HG02610 (cell line): ENCODE results near the gene PVALB.

Source experiments
- ATAC-seq: cut with Tn5 transposase; IDR thresholded peaks from one replicate; pipeline ENCODE4 v1.9.1; 2021; ENCODE audit warnings: mild to moderate bottlenecking, moderate library complexity; ENCODE audit not compliant: unreplicated experiment

PVALB gene, protein sequence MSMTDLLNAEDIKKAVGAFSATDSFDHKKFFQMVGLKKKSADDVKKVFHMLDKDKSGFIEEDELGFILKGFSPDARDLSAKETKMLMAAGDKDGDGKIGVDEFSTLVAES

GRCh38 chr22:36816636-36817524 is at the start of gene PVALB:
PVALB (minus strand) TSS chr22:36817035; CDS start chr22:36817005, 30 bp downstream.
- no peak for ATAC-seq

DNA sequence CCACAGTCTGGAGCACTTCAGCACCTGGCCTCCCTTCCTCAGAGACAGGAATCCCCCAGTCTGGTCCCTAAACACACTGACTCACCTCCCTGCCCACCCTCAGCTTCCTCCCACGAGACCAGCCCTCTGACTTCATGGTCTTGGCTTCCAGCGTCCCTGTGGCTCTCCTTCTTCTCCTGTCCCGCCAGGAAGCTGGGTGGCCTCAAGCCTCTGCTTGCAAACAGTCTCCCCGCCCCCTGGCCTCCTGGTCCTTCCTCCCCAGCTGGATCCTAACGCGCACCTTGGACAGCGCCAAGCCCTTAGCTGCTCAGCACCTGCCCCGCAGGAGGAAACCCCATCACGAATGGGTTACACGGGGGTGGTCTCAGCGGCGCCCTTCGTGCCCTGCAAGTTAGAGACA is 48.5 kb upstream of the PVALB start:
- no peak for ATAC-seq

GRCh38 chr22:36864454-36865215 is 47.8 kb upstream of the PVALB start:
- no peak for ATAC-seq

GRCh38 chr22:36863979-36864378 is 47.1 kb upstream of the PVALB start:
- ATAC-seq, result no peak

DNA sequence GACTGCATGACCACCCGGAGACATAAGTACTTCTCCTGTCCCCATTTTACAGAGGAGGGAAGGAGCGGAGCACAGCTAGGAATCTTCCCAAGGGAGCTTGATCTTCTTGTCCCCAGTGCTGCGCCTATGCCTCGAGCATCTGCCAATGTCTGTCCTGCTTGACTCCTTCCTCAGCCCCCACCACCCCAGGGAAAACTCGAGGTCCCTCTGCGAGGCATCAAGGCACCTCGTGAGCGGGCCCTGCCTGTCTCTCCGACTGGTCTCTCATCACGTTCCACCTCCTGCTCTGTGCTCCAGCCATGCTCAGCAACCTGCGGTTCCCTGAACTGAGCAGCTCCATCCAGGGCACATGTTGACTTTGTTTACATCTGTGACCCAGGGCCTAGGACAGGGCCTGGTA is 46.4 kb upstream of the PVALB start:
- ATAC-seq, result no peak

GRCh38 chr22:36862251-36863242 is 45.7 kb upstream of the PVALB start:
- no peak for ATAC-seq

DNA sequence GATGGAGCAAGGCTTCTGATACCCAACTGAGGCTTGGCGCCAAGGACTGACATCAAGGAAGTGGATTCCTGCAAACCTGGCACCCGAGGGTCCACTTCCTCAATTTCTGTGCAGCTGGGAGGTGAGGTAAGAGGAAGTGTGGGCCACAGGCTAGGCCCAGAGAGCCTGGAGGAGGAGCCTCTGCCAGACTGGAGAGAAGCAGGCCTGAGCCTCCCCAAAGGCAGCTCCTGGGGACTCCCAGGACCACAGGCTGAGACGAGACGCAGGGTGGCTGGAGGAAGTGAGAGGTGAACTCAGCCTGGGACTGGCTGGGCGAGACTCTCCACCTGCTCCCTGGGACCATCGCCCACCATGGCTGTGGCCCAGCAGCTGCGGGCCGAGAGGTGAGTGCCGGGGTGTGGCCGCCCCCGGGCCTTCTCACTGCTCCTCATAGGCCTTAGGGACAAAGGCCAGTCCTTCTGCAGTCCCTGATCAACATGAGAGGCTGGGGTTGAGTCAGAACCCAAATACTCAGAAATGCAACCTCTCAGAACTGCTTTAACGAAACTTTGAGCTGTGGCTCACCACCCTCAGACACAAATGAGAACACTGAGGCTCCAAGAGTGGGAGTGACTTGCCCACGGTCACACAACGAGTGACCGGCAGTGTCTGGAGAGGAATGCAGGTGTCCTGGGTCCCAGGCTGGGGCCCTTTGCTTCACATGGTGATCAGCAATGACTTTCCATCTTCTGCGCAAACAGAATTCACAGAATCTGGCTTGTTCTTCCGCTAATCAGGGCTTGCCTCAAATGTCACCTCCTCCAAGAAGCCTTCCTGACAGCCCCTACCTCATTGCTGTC is 44.2 kb upstream of the PVALB start, which contains the start of gene NCF4:
TSS of gene NCF4 (plus strand) at position 186 of the 839 bp plus-strand sequence. CDS start at position 352, 166 bp downstream.
- peak; percentile 74 for ATAC-seq

DNA sequence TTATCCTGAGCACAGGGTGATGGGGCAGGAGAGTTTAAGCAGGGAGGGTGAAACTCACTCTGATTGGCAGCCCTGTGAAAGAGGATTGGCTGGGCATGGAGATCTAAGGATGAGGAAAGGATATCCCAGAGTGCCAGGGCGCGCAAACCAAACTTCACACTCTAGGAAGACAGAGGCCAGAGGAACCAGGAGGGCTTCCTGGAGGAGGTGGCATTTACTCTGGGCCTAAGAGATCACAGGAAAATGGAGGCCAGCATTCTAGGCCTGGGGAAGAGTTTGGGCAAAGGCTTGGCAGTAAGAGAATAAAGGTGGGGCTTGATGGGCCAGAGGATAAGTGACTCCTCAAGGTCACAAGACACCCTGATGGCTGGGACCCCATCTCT is 43.6 kb upstream of the PVALB start:
- ATAC-seq, result no peak

DNA sequence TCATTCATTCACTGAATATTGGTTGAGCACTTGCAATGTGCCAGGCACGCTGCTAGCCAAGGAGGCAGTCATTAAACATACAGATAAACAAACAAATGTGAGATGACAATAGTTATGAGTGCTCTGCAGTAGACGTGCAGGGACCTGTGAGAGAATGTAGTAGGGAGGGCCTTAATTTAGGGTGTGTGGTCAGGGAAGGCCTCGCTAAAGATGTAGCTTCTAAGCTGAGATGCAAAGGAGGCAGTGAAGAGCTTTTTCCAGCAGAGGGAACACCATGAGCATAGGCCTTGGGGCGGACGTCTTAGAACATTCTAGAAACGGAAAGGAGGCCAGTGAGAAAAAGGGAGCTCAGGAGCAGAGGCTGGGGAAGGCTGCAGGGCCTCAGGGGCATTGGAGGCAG is 43.2 kb upstream of the PVALB start:
- ATAC-seq, result no peak

DNA sequence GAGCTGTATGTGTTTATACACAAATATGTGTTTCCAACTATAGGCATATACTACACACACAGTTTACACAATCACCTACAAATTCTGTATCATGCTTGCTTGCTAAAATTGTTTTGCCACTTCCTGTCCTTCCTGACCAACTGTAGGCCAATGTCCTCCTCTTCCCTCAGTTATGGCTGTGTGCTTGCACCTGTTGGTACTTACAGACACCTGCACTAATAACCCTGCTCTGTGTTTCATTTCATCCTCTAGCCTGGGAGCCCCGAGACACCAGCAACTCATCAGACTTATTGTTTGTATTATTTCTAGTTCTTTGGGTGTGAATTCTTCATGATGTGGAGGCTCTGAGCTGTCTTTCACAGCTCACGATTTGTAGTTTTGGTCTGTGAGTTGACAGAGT is 42.1 kb upstream of the PVALB start:
- ATAC-seq, result no peak

- no peak for ATAC-seq
These were observed 41.3 kb upstream of the PVALB start for GRCh38 chr22:36858156-36858555.

DNA sequence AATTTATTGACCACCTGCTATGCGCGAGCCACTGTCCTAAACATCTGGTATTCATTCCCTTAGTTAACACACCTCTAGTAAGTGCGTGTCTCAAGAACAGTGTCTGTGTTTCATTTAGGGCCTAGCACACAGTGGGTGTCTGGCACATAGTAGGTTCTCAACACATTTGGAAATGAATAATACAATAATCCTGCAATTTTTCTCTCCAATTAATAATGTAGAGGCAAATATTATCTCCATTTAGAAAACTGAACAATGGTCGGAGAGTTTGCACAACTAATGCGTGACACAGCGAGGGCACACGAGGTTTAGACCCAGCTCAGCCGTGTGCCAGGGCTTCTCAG is 39.9 kb upstream of the PVALB start:
- no peak for ATAC-seq

DNA sequence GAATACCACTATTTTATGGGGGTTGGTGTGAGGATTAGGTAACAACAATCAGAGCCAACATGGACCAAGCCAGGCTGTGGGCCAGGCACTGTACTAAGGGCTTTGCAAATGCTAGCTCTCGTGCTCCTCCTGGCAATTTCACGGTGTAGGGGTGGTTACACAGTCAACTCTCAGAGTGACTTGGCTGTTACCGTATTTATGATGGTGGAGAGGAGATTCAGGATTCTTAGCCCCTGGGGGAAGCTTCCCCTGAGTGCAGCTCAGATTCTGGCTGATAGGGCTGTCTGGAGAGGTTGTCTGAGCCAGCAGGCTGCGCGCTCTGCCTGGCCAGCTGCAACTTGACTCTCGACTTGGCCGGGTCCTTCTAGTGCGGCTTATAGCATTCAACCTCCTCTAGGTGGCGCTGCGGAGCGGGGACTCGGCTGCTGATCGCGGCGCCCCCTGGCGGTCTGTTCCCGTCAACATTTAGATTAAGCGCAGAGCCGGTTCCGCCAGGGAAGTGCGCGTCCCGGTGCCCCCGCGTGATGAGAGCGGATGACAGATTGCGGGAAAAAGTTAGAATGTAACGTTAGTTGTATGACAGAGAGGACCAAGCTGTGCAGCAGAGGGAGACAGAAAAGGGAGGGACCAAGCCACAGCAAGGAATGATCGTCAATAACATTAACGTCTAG is 39.4 kb upstream of the PVALB start:
- ATAC-seq, result no peak

GRCh38 chr22:36855478-36855877 is 38.6 kb upstream of the PVALB start:
- no peak for ATAC-seq

- ATAC-seq, result no peak
These were observed 36.7 kb upstream of the PVALB start for GRCh38 chr22:36853407-36854099.

DNA sequence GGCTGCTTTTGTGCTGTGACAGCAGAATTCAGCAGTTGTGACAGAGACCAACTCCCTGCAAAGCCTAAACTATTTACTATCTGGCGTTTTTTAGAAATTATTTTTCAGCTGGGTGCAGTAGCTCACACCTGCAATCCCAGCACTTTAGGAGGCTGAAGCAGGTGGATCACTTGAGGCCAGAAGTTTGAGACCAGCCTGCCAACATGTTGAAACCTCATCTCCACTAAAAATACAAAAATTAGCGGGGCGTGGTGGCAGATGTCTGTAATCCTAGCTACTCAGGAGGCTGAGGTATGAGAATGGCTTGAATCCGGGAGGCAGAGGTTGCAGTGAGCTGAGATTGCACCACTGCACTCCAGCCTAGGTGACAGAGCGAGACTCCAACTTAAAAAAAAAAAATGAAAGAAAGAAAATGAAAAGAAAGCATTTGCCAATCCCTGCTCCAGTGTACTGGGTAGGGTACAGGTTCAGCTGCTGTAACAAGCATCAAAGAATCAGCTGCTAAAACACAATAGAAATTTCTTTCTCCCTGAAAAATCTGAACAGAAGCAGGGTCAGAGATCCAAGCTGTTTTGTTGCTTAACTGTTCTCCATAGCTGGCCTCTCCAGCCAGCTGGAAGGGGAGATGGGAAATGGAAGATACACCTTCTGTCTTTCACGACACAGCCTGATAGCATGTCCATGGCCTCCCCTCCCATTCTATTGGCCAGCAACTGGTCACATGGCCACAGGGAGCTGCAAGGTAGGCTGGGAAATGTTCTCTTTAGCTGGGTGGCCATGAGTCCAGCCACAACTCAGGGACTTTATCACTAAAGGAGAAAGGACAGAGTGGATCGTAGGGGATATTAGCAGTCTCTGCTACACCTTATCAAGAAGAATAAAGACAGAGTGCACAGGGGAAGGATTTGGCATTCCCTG is 35.5 kb upstream of the PVALB start:
- no peak for ATAC-seq

DNA sequence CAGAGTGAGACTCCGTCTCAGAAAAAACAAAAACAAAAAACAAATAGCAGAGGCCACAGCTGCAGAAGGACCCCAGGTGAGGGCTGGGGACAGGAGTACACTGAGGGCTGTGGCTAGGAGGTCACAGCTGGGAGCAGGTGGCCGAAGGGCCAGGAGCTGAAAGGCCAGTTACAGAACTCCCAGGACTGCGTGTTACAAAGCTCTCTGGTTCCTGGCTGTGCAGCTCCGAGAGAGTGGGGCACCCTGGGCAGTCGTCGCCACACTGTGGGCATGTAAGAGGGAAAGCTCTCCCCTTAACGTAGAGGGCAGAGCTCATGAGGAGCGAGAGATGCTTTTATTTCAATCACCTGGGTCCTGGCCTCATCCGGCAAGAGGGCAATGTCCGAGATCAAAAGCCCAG is 33.8 kb upstream of the PVALB start:
- ATAC-seq, result no peak

DNA sequence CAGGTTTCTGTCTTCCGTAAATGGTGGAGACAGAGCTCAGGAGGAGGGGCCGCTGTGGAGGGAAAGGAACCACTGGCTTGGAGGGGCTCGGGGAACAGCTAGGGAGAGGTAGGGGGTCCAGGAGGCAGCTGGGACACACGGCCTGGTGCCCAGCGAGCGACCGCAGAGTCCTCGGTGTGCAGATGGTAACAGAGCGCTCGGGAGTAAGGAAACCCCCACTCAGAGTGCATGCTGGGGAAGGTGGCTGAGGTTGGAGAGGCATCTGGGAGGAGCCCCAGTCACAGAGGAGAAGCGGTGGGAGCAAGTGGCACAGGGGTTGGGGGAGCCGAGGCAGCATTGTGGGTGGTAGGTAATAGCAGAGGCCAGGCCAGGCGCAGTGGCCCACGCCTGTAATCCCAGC is 33.2 kb upstream of the PVALB start:
- ATAC-seq, result no peak
